GM23338 (cell line): ENCODE measurements around the gene LAMA4. TPM values are rescaled to one million over a fixed set of nuclear protein-coding genes. Genes with fewer than 3 reads are reported as not detected.

ENCODE experiments used
- ATAC-seq: fragments of 200-7000 bp; cut with Tn5 transposase; 3 replicates; pipeline ENCODE4 v1.9.1; 2020
- DNase-seq: peaks from one replicate; pipeline ENCODE4 v3.0.0-alpha.2; 2015; ENCODE audit warnings: low spot score
- H2AFZ ChIP-seq: fragments of 200-600 bp; sonication (generic); 2 replicates; pipeline ENCODE4 v1.8.0; 2016; ENCODE audit warnings: antibody characterized with exemption, mild to moderate bottlenecking, moderate library complexity
- H3F3A ChIP-seq: fragments of 200-600 bp; sonication (generic); replicated peaks from 2 replicates; pipeline ENCODE4 v1.8.0; 2017; ENCODE audit warnings: antibody characterized with exemption, mixed run types, low read depth
- H3K27ac ChIP-seq: fragments of 200-600 bp; sonication (generic); 2 replicates; pipeline ENCODE4 v1.6.1; 2016; ENCODE audit warnings: low read depth
- H3K27me3 ChIP-seq: fragments of 200-600 bp; sonication (generic); 2 replicates; pipeline ENCODE4 v1.8.0; 2016; ENCODE audit warnings: mild to moderate bottlenecking, mixed run types, moderate library complexity; ENCODE audit not compliant: insufficient read depth
- H3K36me3 ChIP-seq: fragments of 200-600 bp; sonication (generic); 2 replicates; pipeline ENCODE4 v1.8.0; 2016; ENCODE audit warnings: mild to moderate bottlenecking; ENCODE audit not compliant: insufficient read depth
- H3K4me1 ChIP-seq: fragments of 200-600 bp; sonication (generic); 2 replicates; pipeline ENCODE4 v1.8.0; 2016; ENCODE audit warnings: mild to moderate bottlenecking, moderate library complexity; ENCODE audit not compliant: insufficient read depth
- H3K4me2 ChIP-seq: fragments of 200-600 bp; sonication (generic); 2 replicates; pipeline ENCODE4 v1.7.1; 2017; ENCODE audit warnings: mixed run types
- H3K4me3 ChIP-seq: fragments of 200-600 bp; sonication (generic); 2 replicates; pipeline ENCODE4 v1.6.1; 2016; ENCODE audit warnings: mixed run types
- H3K79me2 ChIP-seq: fragments of 200-600 bp; sonication (generic); replicated peaks from 2 replicates; pipeline ENCODE4 v1.8.0; 2017; ENCODE audit warnings: mild to moderate bottlenecking; ENCODE audit not compliant: insufficient read depth
- H3K9me2 ChIP-seq: fragments of 200-600 bp; sonication (generic); 2 replicates; pipeline ENCODE4 v1.8.0; 2017; ENCODE audit not compliant: insufficient read depth
- H4K20me1 ChIP-seq: fragments of 200-600 bp; sonication (generic); replicated peaks from 2 replicates; pipeline ENCODE4 v1.8.0; 2017; ENCODE audit warnings: mild to moderate bottlenecking; ENCODE audit not compliant: insufficient read depth
- H3K27ac Mint-ChIP-seq: 2 replicates; pipeline ENCODE4 v1.8.0; 2020; ENCODE audit warnings: inconsistent platforms, mild to moderate bottlenecking, moderate library complexity, mixed read lengths
- H3K27me3 Mint-ChIP-seq: 3 replicates; pipeline ENCODE4 v1.8.0; 2022; ENCODE audit warnings: low read depth, mild to moderate bottlenecking, moderate library complexity, mixed read lengths, inconsistent platforms; ENCODE audit not compliant: insufficient read depth, poor library complexity
- H3K36me3 Mint-ChIP-seq: 3 replicates; pipeline ENCODE4 v1.8.0; 2021; ENCODE audit warnings: low read depth, mild to moderate bottlenecking, inconsistent platforms, moderate library complexity, mixed read lengths
- H3K4me1 Mint-ChIP-seq: 3 replicates; pipeline ENCODE4 v1.8.0; 2020; ENCODE audit warnings: mild to moderate bottlenecking, inconsistent platforms, mixed read lengths
- H3K4me3 Mint-ChIP-seq: 3 replicates; pipeline ENCODE4 v1.8.0; 2021; ENCODE audit warnings: moderate library complexity, mild to moderate bottlenecking, inconsistent platforms, mixed read lengths
- H3K9me3 Mint-ChIP-seq: 3 replicates; pipeline ENCODE4 v1.8.0; 2020; ENCODE audit warnings: moderate library complexity, mild to moderate bottlenecking, inconsistent platforms, mixed read lengths
- CREB1 ChIP-seq: fragments of 250-450 bp; sonication (Bioruptor Pico); IDR thresholded peaks from 2 replicates; pipeline ENCODE4 v1.5.0; 2020; ENCODE audit warnings: low read depth, mild to moderate bottlenecking, moderate library complexity
- EZH2 ChIP-seq: fragments of 200-600 bp; sonication (generic); IDR thresholded peaks from one replicate; pipeline ENCODE4 v1.8.0; 2017; ENCODE audit warnings: antibody characterized with exemption, mild to moderate bottlenecking, low read depth; ENCODE audit not compliant: unreplicated experiment
- EZH2phosphoT487 ChIP-seq: fragments of 200-600 bp; sonication (generic); IDR thresholded peaks from one replicate; pipeline ENCODE4 v1.8.1; 2018; ENCODE audit warnings: antibody characterized with exemption; ENCODE audit not compliant: unreplicated experiment
- JUNB ChIP-seq: IDR thresholded peaks from one replicate; pipeline ENCODE4 v1.6.1; 2016; ENCODE audit warnings: antibody characterized with exemption; ENCODE audit not compliant: unreplicated experiment
- NANOG ChIP-seq: IDR thresholded peaks from 2 replicates; pipeline ENCODE4 v1.6.1; 2016; ENCODE audit warnings: antibody characterized with exemption, borderline replicate concordance
- POLR2AphosphoS5 ChIP-seq: IDR thresholded peaks from 2 replicates; pipeline ENCODE4 v1.6.1; 2016; ENCODE audit warnings: antibody characterized with exemption, low read depth
- STAT1 ChIP-seq: IDR thresholded peaks from one replicate; pipeline ENCODE4 v1.6.1; 2016; ENCODE audit warnings: antibody characterized with exemption; ENCODE audit not compliant: unreplicated experiment
- ZNF114 ChIP-seq: fragments of 250-450 bp; sonication (Bioruptor Pico); IDR thresholded peaks from 2 replicates; pipeline ENCODE4 v1.5.0; 2020; ENCODE audit warnings: mild to moderate bottlenecking, moderate library complexity
- ZNF331 ChIP-seq: fragments of 250-450 bp; sonication (Bioruptor Pico); IDR thresholded peaks from 2 replicates; pipeline ENCODE4 v1.5.0; 2020; ENCODE audit warnings: low read depth, mild to moderate bottlenecking, moderate library complexity
- polyA plus RNA-seq: library from polyadenylated mRNA; unstranded; fragments of >200 nt; fragmentation: Nextera tagmentation; extraction: Ambion mirVana; gene quantifications from 2 replicates; pipeline ENCODE4 v1.2.1, GENCODE V29; 2016
- total RNA-seq: library from RNA; depleted of rRNA; stranded (reverse); fragments of >200 nt; shearing (Covaris generic); gene quantifications from 2 replicates; pipeline ENCODE4 v1.2.3, GENCODE V29; 2014
- TF ChIP-seq, protein P1 (sequence below), 2 experiments: fragments of 200-600 bp in 1 of 2; sonication (generic) in 1 of 2; conservative IDR thresholded peaks; 2 replicates each; pipeline versions ENCODE4 v1.5.1 to v1.6.1; 2016 to 2017; ENCODE audit warnings: antibody characterized with exemption in 2 of 2, low read depth in 2 of 2, mild to moderate bottlenecking in 2 of 2, moderate library complexity in 1 of 2
- TF ChIP-seq, protein P2 (sequence below): IDR thresholded peaks from one replicate; pipeline ENCODE4 v1.6.1; 2018; ENCODE audit warnings: antibody characterized with exemption; ENCODE audit not compliant: unreplicated experiment
- TF ChIP-seq, protein P3 (sequence below): fragments of 250-450 bp; sonication (Bioruptor Pico); IDR thresholded peaks from 2 replicates; pipeline ENCODE4 v1.5.0; 2020; ENCODE audit warnings: mild to moderate bottlenecking, moderate library complexity
- TF ChIP-seq, protein P4 (sequence below): IDR thresholded peaks from 2 replicates; pipeline ENCODE4 v1.6.1; 2016; ENCODE audit warnings: antibody characterized with exemption

LAMA4 gene
- total and polyA plus RNA-seq, 2 experiments from 2014 or later, result 1.7 to 2.8 TPM

DNA sequence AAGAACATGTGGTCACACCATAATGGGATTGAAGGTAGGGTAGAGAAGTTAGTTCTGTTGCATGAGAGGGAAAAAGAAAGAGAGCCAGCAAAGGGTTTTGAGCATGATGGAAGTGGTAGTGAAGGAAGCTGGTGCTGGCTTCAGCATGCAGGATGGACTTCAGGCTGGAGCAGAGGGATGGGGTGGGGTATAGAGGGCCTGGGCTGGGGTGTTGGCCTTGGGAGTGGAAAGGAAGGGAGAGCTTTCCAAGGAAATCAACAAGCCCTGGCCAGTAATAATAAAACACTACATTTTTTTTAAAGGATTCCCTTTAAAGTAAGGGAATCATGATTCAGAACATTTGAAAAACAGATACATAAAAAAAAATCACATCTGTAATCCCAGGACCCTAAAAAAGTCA, 61.2 kb downstream of the LAMA4 start:
- Mint-ChIP-seq H3K27ac (no peak overlapping the region), H3K9me3 (no peaks in the 10 kb centered on the region), H3K4me3 (no peak overlapping the region), H3K36me3 (no peaks in the 10 kb centered on the region), H3K27me3 (no peaks in the 10 kb centered on the region), H3K4me1 (peaks cover 18% of the 10 kb centered on the region)
- Histone ChIP-seq H4K20me1 (no peaks in the 10 kb centered on the region), H3K4me2 (no peak overlapping the region), H3K4me1 (peaks cover 8% of the 10 kb centered on the region; the same call in 1 of the 2 replicates), H2AFZ (no peak overlapping the region), H3K4me3 (no peak overlapping the region), H3K9me2 (peaks cover under 1% of the 10 kb centered on the region; the same call in 1 of the 2 replicates), H3K36me3 (no peaks in the 10 kb centered on the region), H3K79me2 (no peaks in the 10 kb centered on the region), H3K27me3 (no peaks in the 10 kb centered on the region), H3K27ac (no peak overlapping the region), H3F3A (no peaks in the 10 kb centered on the region)
- TF ChIP-seq EZH2 (no peak), EZH2phosphoT487 (no peak), JUNB (no peak), POLR2AphosphoS5 (no peak), CREB1 (CRISPR knock-in tag) (no peak), ZNF114 (no peak), ZNF331 (no peak), NANOG (no peak), STAT1 (no peak)
- TF ChIP-seq, protein P1, sequence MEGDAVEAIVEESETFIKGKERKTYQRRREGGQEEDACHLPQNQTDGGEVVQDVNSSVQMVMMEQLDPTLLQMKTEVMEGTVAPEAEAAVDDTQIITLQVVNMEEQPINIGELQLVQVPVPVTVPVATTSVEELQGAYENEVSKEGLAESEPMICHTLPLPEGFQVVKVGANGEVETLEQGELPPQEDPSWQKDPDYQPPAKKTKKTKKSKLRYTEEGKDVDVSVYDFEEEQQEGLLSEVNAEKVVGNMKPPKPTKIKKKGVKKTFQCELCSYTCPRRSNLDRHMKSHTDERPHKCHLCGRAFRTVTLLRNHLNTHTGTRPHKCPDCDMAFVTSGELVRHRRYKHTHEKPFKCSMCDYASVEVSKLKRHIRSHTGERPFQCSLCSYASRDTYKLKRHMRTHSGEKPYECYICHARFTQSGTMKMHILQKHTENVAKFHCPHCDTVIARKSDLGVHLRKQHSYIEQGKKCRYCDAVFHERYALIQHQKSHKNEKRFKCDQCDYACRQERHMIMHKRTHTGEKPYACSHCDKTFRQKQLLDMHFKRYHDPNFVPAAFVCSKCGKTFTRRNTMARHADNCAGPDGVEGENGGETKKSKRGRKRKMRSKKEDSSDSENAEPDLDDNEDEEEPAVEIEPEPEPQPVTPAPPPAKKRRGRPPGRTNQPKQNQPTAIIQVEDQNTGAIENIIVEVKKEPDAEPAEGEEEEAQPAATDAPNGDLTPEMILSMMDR (conservative IDR thresholded peaks at IDR 0.05; ENCODE audit: low read depth in 2 of 2), result no peak
- TF ChIP-seq, protein P2, sequence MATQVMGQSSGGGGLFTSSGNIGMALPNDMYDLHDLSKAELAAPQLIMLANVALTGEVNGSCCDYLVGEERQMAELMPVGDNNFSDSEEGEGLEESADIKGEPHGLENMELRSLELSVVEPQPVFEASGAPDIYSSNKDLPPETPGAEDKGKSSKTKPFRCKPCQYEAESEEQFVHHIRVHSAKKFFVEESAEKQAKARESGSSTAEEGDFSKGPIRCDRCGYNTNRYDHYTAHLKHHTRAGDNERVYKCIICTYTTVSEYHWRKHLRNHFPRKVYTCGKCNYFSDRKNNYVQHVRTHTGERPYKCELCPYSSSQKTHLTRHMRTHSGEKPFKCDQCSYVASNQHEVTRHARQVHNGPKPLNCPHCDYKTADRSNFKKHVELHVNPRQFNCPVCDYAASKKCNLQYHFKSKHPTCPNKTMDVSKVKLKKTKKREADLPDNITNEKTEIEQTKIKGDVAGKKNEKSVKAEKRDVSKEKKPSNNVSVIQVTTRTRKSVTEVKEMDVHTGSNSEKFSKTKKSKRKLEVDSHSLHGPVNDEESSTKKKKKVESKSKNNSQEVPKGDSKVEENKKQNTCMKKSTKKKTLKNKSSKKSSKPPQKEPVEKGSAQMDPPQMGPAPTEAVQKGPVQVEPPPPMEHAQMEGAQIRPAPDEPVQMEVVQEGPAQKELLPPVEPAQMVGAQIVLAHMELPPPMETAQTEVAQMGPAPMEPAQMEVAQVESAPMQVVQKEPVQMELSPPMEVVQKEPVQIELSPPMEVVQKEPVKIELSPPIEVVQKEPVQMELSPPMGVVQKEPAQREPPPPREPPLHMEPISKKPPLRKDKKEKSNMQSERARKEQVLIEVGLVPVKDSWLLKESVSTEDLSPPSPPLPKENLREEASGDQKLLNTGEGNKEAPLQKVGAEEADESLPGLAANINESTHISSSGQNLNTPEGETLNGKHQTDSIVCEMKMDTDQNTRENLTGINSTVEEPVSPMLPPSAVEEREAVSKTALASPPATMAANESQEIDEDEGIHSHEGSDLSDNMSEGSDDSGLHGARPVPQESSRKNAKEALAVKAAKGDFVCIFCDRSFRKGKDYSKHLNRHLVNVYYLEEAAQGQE, result no peak
- TF ChIP-seq, protein P3, sequence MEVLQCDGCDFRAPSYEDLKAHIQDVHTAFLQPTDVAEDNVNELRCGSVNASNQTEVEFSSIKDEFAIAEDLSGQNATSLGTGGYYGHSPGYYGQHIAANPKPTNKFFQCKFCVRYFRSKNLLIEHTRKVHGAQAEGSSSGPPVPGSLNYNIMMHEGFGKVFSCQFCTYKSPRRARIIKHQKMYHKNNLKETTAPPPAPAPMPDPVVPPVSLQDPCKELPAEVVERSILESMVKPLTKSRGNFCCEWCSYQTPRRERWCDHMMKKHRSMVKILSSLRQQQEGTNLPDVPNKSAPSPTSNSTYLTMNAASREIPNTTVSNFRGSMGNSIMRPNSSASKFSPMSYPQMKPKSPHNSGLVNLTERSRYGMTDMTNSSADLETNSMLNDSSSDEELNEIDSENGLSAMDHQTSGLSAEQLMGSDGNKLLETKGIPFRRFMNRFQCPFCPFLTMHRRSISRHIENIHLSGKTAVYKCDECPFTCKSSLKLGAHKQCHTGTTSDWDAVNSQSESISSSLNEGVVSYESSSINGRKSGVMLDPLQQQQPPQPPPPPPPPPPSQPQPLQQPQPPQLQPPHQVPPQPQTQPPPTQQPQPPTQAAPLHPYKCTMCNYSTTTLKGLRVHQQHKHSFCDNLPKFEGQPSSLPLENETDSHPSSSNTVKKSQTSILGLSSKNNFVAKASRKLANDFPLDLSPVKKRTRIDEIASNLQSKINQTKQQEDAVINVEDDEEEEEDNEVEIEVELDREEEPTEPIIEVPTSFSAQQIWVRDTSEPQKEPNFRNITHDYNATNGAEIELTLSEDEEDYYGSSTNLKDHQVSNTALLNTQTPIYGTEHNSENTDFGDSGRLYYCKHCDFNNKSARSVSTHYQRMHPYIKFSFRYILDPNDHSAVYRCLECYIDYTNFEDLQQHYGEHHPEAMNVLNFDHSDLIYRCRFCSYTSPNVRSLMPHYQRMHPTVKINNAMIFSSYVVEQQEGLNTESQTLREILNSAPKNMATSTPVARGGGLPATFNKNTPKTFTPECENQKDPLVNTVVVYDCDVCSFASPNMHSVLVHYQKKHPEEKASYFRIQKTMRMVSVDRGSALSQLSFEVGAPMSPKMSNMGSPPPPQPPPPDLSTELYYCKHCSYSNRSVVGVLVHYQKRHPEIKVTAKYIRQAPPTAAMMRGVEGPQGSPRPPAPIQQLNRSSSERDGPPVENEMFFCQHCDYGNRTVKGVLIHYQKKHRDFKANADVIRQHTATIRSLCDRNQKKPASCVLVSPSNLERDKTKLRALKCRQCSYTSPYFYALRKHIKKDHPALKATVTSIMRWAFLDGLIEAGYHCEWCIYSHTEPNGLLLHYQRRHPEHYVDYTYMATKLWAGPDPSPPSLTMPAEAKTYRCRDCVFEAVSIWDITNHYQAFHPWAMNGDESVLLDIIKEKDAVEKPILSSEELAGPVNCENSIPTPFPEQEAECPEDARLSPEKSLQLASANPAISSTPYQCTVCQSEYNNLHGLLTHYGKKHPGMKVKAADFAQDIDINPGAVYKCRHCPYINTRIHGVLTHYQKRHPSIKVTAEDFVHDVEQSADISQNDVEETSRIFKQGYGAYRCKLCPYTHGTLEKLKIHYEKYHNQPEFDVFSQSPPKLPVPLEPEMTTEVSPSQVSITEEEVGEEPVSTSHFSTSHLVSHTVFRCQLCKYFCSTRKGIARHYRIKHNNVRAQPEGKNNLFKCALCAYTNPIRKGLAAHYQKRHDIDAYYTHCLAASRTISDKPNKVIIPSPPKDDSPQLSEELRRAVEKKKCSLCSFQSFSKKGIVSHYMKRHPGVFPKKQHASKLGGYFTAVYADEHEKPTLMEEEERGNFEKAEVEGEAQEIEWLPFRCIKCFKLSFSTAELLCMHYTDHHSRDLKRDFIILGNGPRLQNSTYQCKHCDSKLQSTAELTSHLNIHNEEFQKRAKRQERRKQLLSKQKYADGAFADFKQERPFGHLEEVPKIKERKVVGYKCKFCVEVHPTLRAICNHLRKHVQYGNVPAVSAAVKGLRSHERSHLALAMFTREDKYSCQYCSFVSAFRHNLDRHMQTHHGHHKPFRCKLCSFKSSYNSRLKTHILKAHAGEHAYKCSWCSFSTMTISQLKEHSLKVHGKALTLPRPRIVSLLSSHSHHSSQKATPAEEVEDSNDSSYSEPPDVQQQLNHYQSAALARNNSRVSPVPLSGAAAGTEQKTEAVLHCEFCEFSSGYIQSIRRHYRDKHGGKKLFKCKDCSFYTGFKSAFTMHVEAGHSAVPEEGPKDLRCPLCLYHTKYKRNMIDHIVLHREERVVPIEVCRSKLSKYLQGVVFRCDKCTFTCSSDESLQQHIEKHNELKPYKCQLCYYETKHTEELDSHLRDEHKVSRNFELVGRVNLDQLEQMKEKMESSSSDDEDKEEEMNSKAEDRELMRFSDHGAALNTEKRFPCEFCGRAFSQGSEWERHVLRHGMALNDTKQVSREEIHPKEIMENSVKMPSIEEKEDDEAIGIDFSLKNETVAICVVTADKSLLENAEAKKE (CRISPR knock-in tag), result no peak
- TF ChIP-seq, protein P4, sequence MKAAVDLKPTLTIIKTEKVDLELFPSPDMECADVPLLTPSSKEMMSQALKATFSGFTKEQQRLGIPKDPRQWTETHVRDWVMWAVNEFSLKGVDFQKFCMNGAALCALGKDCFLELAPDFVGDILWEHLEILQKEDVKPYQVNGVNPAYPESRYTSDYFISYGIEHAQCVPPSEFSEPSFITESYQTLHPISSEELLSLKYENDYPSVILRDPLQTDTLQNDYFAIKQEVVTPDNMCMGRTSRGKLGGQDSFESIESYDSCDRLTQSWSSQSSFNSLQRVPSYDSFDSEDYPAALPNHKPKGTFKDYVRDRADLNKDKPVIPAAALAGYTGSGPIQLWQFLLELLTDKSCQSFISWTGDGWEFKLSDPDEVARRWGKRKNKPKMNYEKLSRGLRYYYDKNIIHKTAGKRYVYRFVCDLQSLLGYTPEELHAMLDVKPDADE, result no peak
- no peak for DNase-seq
- no peak for ATAC-seq
